Mesenteric fat pad (tissue), 1 donor: Measurements from ENCODE around the gene COP1. TPM values are rescaled to one million over a fixed set of nuclear protein-coding genes. Genes with fewer than 3 reads are reported as not detected.
"Not testable (repeated sequence)": the region's sequence is repeated elsewhere in the genome, so short reads cannot be mapped to it uniquely, and the experiment has no call there.

Source experiments
- DNase-seq: peaks from one replicate; pipeline ENCODE4 v3.0.0-alpha.2; 2020; ENCODE audit warnings: low spot score
- total RNA-seq: library from RNA; stranded (reverse); fragmentation: NEBNext Ultra II Directional; extraction: Animal tissue kit (Norgen Biotek cat#: 25700); gene quantifications from one replicate; pipeline ENCODE4 v1.2.1, GENCODE V29; 2021
- donor health status: DM: yes; HTN: yes; CAD: no.

The COP1 gene
- total RNA-seq, 1 donor from 2014 or later, result 41.4 TPM

DNA sequence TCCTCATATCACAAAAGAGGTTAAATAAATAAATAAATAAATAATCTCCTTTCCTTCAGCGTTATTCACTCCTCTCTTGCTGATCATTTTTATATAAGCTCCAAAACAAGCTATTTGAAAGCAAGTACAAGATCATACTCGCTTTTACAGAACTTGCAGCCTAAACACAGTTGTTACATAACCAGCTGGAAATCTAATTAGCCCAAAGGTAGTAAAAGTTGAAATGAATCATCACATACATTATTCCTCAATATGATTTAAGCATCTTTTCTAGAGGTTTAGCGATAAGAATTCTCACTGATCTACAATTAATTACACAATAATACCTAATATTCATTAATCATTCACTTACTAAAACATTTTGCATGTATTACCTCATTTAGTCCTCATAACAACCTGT, 160.2 kb downstream of the COP1 start:
- DNase-seq, result no peak

DNA sequence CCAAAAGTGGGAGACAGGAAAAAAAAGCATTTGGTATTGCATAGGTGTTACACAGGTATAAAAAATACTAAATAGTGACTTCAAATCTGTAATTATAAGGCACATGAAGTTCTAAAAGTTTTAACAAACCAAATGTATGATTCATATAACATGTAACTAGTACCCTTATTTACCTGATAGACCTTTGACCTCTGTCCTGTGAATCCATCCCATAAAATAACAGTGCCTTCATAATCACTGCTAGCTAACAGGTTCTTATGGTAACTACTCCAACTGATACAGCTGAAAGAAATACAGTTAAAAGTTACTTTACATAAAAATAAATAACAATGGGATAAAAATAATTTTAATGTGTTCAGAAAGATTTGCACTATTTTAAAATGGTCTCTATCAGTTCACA, 163.5 kb downstream of the COP1 start:
- no peak for DNase-seq

DNA sequence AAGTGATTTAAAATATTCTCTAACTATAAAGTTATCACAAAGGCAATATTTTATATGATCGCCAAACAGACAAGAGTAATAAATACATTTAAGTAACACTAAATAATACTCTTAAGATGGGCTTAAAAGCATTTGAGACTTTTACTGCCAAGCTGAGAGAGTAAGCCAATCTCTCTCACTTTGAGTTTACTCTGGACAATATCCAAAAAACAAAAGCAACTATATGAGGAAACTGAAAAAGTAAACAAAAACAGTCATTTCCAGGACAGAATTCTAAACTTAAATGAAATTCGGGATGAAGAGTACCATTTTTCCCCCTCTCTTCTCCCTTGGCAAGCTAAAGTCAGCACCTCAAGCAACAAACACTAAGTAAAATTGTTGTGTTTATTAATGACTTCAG, 173.2 kb downstream of the COP1 start:
- DNase-seq, result no peak

DNA sequence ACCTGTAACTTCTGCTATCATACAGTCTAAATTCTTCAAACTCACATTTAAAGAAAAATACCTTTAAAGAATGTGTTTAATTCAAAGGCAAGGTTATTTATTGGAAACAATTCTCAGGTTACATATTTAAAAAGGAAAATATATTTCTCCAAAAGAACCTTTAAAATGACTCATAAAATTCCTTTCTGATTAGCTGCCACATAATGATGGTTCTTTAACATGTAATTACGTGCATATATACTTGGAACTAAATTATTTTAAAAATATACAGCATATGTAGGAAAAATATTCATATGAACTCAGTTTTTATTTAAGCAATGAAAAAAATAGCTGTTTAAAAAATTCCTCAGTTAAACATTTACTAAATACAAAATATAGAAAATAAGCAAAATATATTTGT, 173.6 kb downstream of the COP1 start:
- no peak for DNase-seq

DNA sequence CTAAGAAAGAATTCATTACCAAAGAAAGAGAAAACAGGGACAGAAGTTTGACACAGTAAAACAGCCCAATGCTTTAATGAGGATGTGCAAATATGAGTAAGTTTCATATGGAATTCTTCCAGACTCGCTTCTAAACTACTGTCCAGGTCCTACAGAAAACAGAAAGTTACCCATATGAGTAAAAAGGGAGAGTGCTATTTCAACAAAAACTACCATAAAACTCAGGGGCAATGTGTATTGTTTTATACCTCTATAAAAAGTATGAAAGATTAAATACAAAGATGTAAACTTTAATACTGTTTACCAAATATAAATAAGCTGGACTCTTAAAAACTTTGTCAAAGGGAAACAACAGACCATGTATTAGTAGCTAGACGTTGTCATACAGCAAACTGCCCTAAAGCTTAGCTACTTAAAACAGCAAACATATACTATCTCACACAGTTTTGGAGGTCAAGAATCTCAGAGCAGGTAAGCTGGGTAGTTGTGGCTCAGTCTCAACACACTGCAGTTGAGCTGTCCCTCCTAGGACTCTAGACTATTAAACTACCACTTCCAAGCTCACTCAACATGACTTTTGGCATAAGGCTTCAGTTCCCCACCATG, 174.9 kb downstream of the COP1 start:
- no peak for DNase-seq

DNA sequence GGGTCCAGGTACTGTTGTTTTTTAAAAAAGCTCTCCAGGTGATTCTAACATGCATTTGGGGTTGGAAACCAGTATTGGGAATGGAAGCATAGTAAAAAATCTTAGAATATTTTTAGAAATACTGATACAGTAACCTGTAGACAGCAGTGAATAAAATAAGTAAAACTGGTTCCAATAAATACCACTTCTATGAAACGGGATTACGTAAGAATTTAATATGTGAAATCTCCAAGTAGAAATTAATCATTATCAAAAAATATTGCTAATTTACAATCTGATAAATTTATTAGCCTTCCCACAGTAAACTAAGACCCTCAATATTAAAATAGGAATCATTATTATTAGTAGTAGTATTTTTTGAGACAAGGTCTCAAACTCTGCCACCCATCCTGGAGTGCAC, 177.5 kb downstream of the COP1 start:
- no peak for DNase-seq

DNA sequence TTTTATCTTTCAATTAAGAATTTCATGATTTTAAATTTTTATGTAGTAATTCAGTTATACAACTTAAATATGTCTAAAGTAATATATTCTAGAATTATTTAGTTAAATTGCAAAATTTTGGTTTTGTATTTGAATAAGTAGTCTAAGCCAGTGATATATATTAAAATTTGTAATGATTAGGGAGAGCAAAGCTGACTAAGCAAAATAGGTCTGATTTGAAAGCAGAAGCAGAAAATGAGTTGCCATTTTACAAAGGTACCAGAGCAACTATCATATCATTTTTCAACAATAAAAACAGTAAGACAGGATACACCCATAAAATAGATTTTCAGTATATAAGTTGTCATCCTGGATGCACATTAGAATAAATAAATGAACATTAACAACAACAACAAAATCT, 177.9 kb downstream of the COP1 start:
- no peak for DNase-seq

DNA sequence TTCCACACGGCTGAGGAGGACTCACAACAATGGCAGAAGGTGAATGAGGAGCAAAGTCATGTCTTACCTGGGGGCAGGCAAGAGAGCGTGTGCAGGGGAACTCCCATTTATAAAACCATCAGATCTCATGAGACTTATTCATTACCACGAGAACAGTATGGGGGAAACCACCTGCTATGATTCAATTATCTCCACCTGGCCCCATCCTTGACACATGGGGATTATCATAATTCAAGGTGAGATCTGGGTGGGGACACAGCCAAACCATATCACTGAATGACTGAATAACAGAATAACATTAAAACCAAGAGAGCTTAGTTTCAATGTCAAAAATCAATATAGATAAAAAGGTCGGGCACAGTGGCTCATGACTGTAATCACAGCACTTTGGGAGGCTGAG, 179.2 kb downstream of the COP1 start:
- not testable (repeated sequence) for DNase-seq

DNA sequence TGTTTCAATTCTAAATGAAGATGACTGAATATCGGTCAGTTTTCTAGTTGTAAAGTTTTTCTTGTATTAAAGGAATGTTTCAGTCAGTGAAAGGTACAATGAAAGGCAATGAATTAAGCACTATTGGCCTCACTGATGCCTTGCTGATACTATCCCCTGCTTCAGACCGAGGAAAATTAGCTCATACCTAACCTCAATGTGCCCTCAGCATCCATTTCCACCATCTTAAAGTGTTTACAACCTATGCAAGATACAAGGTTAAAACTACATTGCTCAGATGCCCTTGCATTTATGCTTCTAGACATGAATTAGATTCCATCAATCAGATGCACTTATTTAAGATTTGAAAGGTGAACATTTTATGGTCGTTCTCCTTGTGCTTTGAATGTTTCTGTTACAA, 184.5 kb downstream of the COP1 start:
- no peak for DNase-seq

DNA sequence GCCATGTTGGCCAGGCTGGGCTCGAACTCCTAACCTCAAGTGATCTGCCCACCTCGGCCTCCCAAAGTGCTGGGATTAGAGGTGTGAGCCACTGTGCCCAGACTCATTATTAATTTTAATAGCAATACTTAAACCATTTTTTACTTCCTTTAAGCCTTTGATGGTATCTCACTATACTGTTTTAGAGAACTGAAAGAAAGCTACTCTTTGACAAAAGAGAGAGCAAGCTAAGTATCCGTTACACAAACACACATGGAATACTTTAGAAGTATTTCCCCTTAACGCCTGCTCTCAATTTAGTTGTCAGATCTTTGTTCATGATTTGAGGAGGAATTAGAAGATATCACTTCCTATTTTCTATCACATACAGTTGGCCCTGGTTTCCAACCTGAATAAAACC, 189.4 kb downstream of the COP1 start:
- DNase-seq, result no peak

DNA sequence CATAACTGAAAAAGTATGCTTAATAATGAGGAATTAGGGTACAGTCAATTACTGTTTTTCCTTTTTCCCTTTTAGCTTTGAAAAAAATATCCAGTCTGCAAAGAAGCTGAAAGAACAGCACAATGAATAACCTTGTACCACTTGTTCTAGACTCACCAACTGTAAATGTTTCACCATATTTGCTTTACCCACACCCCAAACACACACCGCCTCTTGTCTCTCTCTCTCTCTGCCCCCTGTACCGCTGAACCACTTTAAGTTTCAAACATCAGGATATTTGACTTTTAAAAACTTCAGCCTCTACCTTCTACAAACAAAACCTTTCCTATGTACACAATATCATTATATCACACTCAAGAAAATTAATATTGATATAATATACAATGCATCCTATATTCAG, 197.1 kb downstream of the COP1 start:
- DNase-seq, result no peak

DNA sequence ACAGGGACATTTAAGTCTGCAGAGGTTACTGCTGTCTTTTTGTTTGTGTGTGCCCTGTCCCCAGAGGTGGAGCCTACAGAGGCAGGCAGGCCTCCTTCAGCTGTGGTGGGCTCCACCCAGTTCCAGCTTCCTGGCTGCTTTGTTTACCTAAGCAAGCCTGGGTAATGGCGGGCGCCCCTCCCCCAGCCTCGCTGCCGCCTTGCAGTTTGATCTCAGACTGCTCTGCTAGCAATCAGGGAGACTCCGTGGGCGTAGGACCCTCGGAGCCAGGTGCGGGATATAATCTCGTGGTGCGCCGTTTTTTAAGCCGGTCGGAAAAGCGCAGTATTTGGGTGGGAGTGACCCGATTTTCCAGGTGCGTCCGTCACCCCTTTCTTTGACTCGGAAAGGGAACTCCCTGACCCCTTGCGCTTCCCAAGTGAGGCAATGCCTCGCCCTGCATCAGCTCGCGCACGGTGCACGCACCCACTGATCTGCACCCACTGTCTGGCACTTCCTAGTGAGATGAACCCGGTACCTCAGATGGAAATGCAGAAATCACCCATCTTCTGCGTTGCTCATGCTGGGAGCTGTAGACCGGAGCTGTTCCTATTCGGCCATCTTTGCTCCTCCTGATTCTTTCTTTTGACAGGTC, 199.2 kb downstream of the COP1 start:
- DNase-seq, result not testable (repeated sequence)

DNA sequence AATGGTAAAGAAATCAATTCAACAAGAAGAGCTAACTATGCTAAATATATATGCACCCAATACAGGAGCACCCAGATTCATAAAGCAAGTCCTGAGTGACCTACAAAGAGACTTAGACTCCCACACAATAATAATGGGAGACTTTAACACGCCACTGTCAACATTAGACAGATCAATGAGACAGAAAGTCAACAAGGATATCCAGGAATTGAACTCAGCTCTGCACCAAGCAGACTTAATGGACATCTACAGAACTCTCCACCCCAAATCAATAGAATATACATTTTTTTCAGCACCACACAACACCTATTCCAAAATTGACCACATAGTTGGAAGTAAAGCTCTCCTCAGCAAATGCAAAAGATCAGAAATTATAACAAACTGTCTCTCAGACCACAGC, 212.4 kb downstream of the COP1 start:
- not testable (repeated sequence) for DNase-seq

DNA sequence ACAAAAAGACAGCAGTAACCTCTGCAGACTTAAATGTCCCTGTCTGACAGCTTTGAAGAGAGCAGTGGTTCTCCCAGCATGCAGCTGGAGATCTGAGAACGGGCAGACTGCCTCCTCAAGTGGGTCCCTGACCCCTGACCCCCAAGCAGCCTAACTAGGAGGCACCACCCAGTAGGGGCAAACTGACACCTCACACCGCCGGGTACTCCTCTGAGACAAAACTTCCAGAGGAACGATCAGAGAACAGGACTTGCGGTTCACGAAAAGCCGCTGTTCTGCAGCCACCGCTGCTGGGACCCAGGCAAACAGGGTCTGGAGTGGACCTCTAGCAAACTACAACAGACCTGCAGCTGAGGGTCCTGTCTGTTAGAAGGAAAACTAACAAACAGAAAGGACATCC, 214.3 kb downstream of the COP1 start:
- DNase-seq, result not testable (repeated sequence)

DNA sequence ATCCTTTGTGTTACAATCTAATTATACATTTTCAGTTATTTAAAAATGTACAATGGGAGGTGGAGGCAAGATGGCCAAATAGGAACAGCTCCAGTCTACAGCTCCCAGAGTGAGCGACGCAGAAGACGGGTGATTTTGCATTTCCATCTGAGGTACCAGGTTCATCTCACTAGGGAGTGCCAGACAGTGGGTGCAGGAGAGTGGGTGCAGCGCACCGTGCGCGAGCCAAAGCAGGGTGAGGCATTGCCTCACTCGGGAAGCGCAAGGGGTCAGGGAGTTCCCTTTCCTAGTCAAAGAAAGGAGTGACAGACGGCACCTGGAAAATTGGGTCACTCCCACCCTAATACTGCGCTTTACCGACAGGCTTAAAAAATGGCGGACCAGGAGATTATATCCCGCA, 214.9 kb downstream of the COP1 start:
- peak; percentile 60 for DNase-seq

DNA sequence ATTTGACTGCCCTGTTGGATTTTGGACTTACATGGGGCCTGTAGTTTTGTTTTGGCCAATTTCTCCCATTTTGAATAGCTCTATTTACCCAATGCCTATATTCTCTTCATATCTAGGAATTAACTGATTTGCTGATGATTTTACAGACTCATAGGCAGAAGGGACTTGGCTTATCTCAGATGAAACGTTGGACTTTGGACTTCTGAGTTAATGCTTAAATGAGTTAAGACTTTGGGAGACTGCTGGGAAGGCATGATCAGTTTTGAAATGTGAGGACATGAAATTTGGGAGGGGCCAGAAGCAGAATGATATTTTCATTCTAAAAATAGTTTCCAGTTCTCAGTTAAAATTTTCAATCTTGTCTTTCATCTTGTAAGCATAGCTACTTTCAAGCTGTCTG, 222.3 kb downstream of the COP1 start:
- DNase-seq, result no peak

DNA sequence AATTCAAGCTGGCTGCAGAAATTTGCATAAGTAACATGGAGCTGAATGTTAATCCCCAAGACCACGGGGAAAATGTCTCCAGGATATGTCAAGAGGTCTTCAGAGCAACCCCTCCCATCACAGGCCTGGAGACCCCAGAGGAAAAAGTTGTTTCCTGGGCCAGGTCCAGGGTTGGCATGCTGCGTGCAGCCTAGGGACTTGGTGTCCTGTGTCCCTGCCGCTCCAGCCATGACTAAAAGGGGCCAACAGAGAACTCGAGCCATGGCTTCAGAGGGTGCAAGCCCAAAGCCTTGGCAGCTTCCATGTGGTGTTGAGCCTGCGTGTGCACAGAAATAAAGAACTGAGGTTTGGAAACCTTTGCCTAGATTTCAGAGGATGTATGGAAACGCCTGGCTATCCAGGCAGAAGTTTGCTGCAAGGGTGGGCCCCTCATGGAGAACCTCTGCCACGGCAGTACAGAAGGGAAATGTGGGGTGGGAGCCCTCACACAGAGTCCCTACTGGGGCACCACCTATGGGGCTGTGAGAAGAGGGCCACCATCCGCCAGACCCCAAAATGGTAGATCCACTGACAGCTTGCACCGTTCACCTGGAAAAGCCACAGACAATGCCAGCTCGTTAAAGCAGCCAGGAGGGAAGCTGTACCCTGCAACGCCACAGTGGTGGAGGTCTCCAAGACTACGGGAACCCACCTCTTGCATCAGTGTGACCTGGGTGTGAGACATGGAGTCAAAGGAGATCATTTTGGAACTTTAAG, 222.9 kb downstream of the COP1 start:
- DNase-seq, result peak; percentile 64

DNA sequence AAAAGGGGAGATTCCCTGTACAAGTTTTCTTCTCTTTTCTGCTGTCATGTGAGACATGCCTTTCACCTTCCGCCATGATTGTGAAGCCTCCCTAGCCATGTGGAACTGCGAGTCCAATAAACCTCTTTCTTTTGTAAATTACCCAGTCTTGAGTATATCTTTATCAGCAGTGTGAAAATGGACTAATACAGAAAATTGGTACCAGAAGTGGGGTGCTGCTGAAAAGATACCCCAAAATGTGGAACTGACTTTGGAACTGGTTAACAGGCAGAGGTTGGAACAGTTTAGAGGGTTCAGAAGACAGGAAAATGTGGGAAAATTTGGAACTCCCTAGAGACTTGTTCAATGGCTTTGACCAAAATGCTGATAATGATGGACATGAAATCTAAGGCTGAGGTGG, 223.7 kb downstream of the COP1 start:
- not testable (repeated sequence) for DNase-seq

DNA sequence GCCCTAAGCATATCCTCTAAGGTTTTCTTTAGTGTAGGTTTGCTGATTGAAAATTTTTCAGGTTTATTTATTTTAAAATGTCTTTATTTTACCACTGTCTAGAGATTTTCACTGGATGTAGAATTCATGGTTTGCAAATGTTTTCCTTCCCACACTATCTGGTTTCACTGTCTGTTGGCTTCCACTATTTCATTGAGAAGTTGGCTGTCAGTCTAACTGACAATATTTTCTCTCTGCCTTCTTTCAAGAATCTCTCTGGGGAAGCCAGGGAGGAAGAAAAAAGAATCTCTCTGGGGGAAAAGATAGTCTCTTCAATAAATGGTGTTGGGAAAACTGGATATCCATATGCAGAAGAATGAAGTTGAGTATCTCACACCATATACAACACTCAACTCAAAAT, 226.0 kb downstream of the COP1 start:
- DNase-seq, result no peak

DNA sequence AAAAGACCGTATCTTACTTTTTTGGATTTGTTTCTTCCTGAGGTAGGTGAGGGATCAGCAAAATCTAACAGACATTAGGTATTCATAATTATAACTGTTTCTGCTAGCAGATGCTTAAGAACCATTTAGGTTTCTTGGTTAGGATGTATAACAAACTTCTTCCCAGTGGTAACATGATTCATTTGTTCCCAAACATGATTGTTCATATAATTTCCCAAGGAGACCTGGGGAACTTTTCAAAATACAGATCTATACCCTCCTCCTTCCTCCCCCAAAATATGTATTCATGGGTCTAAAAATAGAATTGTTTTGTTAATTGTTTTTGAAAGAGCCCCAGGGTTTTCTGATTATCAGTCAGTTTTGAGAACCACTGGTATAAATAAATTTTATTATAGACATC, 228.2 kb downstream of the COP1 start:
- DNase-seq, result no peak

DNA sequence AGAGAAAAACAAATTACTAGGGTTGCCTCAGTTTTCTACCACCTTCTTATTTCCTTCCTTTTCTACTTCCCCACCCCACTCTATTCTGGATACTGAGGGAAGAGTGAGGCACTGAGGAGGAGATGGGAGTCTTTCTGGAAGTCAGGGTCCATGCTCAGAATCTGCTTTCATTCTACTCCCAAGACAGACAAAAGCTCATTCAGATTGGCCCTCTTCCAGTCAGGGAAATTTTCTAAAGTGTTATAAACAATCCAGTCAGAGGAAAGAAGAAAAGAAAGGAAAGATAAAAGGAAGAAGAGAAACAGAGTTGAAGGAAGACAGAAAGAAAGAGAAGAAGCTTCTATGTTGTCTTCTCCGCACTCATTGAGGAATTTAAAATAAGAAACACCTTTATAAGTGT, 228.6 kb downstream of the COP1 start:
- no peak for DNase-seq

DNA sequence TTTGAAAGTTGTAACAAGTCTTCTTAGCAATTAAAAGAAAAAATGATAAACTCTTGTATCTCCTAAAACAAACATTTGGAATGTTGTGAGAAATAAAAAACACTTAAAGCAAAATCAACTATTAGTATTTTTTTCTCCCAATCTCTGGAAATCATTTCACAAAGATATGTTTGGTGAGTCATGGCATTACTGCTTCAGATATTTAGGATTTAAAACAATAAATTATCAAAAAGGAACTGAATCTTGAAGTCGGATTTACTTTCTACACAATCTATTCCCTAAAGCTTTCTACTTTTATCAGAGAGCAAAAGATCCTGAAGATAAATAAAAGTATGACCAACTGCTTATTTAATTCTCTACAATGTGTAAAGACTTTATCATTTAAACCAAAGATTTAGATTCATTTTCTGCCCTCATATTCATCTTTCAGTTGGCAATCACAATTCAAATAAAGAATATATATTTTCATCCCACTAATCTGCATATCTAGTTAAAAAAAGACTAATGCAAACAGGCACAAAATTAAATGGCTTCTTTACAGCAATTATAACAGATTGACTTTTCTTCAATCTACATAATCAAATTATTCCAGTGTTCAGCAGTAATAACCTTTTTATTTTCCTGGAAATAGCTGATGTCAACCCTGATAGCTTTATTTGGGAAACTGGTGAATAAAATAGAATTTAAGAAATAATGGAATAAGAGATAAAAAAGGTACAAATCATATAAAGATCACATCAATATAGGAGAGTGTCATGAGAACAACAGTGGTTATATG, 230.0 kb downstream of the COP1 start:
- DNase-seq, result no peak
